ENCODE data around the gene SUPT3H. TPM values are rescaled to one million over a fixed set of nuclear protein-coding genes. Genes with fewer than 3 reads are reported as not detected.

SUPT3H gene
- total and polyA plus RNA-seq, 2 of the 13 experiments (the other 11 are each of a cell fraction or from before 2014, with no cell fraction given), result 11.9 to 36.1 TPM

- no peak for TF ChIP-seq GRHL1 (CRISPR knock-in tag; conservative IDR thresholded peaks at IDR 0.05)
- peak; percentile 36; the same call in 1 of the 2 replicates for TF ChIP-seq NFAT5 (CRISPR knock-in tag; IDR thresholded peaks at IDR 0.05)
- TF ChIP-seq ZNF253 (CRISPR knock-in tag; IDR thresholded peaks at IDR 0.05; ENCODE audit: borderline replicate concordance), result no peak
- TF ChIP-seq GZF1 (CRISPR knock-in tag; IDR thresholded peaks at IDR 0.05), result peak; percentile 81
- no peak for TF ChIP-seq ZNF10 (CRISPR knock-in tag; IDR thresholded peaks at IDR 0.05; ENCODE audit: borderline replicate concordance, low read depth)
- TF ChIP-seq TEAD2 (CRISPR knock-in tag; IDR thresholded peaks at IDR 0.05), result no peak
- peak; percentile 58 for TF ChIP-seq MIER2 (CRISPR knock-in tag; IDR thresholded peaks at IDR 0.05)
- peak; percentile 73 for TF ChIP-seq ZNF510 (CRISPR knock-in tag; IDR thresholded peaks at IDR 0.05; ENCODE audit: low read depth)
- no peak for TF ChIP-seq ZNF615 (CRISPR knock-in tag; IDR thresholded peaks at IDR 0.05; ENCODE audit: borderline replicate concordance)
- peak; percentile 92 for TF ChIP-seq ZBED4 (CRISPR knock-in tag; IDR thresholded peaks at IDR 0.05; ENCODE audit: borderline replicate concordance)
- peak; percentile 99 for TF ChIP-seq THAP9 (CRISPR knock-in tag; IDR thresholded peaks at IDR 0.05; ENCODE audit: borderline replicate concordance)
- no peak for TF ChIP-seq SNRNP70 (IDR thresholded peaks at IDR 0.05; ENCODE audit: low read depth, low read length)
- TF ChIP-seq ZNF619 (CRISPR knock-in tag; IDR thresholded peaks at IDR 0.05), result peak; percentile 52; the same call in 1 of the 2 replicates
- no peak for TF ChIP-seq HDAC6 (IDR thresholded peaks at IDR 0.05; ENCODE audit: low read depth, low read length)
These were observed at the start of gene SUPT3H (continued) for GRCh38 chr6:45377554-45378333.

All from HepG2 (cell line).